ENCODE measurements around the gene RNF31.

DNA sequence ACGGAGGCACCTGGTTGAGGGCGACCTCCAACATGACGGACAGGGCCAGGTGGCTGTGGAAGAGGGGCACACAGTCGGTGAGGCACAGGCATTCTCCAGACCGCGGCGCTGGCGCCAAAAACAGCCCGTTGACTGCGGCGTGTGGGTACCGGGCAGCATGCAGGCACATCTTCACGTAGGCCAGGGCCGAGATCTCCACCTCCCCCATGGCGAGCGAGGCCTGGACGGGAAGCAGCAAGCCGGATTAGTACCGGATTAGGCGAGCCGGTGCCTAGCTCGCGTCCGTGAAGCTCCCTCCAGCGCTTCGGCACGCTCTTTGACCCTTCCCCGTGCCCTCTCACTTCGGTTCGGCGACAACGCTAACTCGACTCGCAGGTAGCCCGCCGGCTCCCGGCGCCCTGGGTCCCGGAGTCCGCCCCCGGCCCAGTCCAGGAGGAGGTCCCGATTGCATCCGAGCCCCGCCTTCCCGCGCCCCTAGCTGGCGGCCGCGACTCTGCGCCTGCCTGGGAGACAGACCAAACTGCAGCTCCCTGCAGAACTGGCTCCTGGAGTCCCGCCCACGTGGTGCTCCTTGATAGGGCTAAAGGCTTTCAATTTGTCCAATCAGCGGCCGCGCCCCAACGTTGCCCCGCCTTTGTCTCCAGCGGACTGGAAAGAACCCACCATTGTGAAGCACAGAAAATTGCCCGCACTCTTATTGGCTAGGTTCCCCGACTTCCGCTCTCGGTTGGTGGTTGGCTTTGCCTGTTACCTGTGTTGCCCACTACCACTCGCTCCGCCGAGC, 6.0 kb upstream of the RNF31 start, which contains the start of gene EMC9:
- TF ChIP-seq SIN3A (IDR thresholded peaks at IDR 0.05; ENCODE audit: borderline replicate concordance, insufficient read depth, low read depth, low read length): peak; percentile 34; the same call in 1 of the 2 replicates
- TF ChIP-seq, protein P1, sequence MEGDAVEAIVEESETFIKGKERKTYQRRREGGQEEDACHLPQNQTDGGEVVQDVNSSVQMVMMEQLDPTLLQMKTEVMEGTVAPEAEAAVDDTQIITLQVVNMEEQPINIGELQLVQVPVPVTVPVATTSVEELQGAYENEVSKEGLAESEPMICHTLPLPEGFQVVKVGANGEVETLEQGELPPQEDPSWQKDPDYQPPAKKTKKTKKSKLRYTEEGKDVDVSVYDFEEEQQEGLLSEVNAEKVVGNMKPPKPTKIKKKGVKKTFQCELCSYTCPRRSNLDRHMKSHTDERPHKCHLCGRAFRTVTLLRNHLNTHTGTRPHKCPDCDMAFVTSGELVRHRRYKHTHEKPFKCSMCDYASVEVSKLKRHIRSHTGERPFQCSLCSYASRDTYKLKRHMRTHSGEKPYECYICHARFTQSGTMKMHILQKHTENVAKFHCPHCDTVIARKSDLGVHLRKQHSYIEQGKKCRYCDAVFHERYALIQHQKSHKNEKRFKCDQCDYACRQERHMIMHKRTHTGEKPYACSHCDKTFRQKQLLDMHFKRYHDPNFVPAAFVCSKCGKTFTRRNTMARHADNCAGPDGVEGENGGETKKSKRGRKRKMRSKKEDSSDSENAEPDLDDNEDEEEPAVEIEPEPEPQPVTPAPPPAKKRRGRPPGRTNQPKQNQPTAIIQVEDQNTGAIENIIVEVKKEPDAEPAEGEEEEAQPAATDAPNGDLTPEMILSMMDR (IDR thresholded peaks at IDR 0.05): no peak
